HepG2 (cell line): ENCODE measurements around the gene AHCTF1. TPM values are rescaled to one million over a fixed set of nuclear protein-coding genes. Genes with fewer than 3 reads are reported as not detected.

ENCODE experiments used
- ATAC-seq: fragments of 200-7000 bp; cut with Tn5 transposase; 3 replicates; pipeline ENCODE4 v1.9.1; 2020; ENCODE audit warnings: mild to moderate bottlenecking, moderate library complexity
- BruUV-seq: library from RNA; stranded (reverse); fragments of 400-500 nt; replicated peaks from 2 replicates; lab custom pipeline; 2021; lab: Mats Ljungman, UMichigan
- CTCF ChIA-PET: fragments of 300-600 bp; formaldehyde crosslinking; extraction: SDS; loops from one replicate; lab custom pipeline; 2021; ENCODE audit warnings: low total read pairs, inconsistent platforms, low intra/inter-chr PET ratio; lab: Yijun Ruan, JAX
- POLR2A ChIA-PET: fragments of 350-600 bp; sonication (Branson Sonifier 250); formaldehyde crosslinking; loops from one replicate; lab custom pipeline; 2020; ENCODE audit warnings: antibody characterized with exemption, inconsistent platforms; lab: Yijun Ruan, JAX
- DNase-seq: peaks from one replicate; pipeline ENCODE4 v3.0.0-alpha.2; 2015; ENCODE audit warnings: low spot score
- FAIRE-seq: peaks from 3 replicates; lab custom pipeline; 2011; peaks lifted over from hg19 to GRCh38; lab: Jason Lieb, UNC
- H2AFZ ChIP-seq: one replicate; pipeline ENCODE4 v1.6.1; 2011; ENCODE audit warnings: low read length, inconsistent platforms
- H3K27ac ChIP-seq: fragments of 300-600 bp; 3 replicates; pipeline ENCODE4 v1.8.0; 2011; ENCODE audit warnings: mixed run types, mild to moderate bottlenecking, mixed read lengths, low read length, inconsistent platforms; ENCODE audit not compliant: insufficient read depth; ENCODE audit errors: extremely low read length
- H3K27me3 ChIP-seq, 2 experiments: fragments of 200-600 bp in 1 of 2; 2 replicates in 1 of 2; 3 replicates in 1 of 2; pipeline versions ENCODE4 v1.6.0 to v1.8.0; 2011; ENCODE audit warnings: low read length in 2 of 2, mild to moderate bottlenecking in 2 of 2, moderate library complexity in 2 of 2, inconsistent platforms in 1 of 2; ENCODE audit not compliant: insufficient read depth in 2 of 2, control insufficient read depth in 1 of 2
- H3K36me3 ChIP-seq, 2 experiments: fragments of 200-600 bp in 1 of 2; replicated peaks in 1 of 2; 2 replicates in 1 of 2; 3 replicates in 1 of 2; pipeline versions ENCODE4 v1.5.1 to v1.8.0; 2011; ENCODE audit warnings: low read length in 2 of 2, inconsistent platforms in 1 of 2; ENCODE audit not compliant: insufficient read depth in 2 of 2, control insufficient read depth in 1 of 2
- H3K4me1 ChIP-seq: 2 replicates; pipeline ENCODE4 v1.5.1; 2012; ENCODE audit warnings: low read length, inconsistent platforms; ENCODE audit not compliant: insufficient read depth
- H3K4me2 ChIP-seq: 2 replicates; pipeline ENCODE4 v1.6.0; 2011; ENCODE audit warnings: low read depth, low read length, inconsistent platforms
- H3K4me3 ChIP-seq, 3 experiments: fragments of 200-600 bp in 1 of 3; sonication (generic), shearing (Covaris generic) in 1 of 3; replicated peaks in 1 of 3; 2 replicates each; pipeline ENCODE4 v1.5.1; 2011 to 2016; ENCODE audit warnings: low read length in 3 of 3, inconsistent platforms in 2 of 3, low read depth in 2 of 3, mild to moderate bottlenecking in 2 of 3, control low read depth in 1 of 3, mixed read lengths in 1 of 3; ENCODE audit not compliant: insufficient read depth in 1 of 3
- H3K79me2 ChIP-seq: one replicate; pipeline ENCODE4 v1.6.1; 2011; ENCODE audit warnings: low read length, inconsistent platforms; ENCODE audit not compliant: insufficient read depth
- H3K9ac ChIP-seq: 2 replicates; pipeline ENCODE4 v1.6.0; 2011; ENCODE audit warnings: mild to moderate bottlenecking, low read depth, low read length, inconsistent platforms; ENCODE audit not compliant: insufficient read depth
- H3K9me3 ChIP-seq: 2 replicates; pipeline ENCODE4 v1.5.1; 2012; ENCODE audit warnings: mild to moderate bottlenecking, low read length
- H4K20me1 ChIP-seq: 2 replicates; pipeline ENCODE4 v1.6.0; 2011; ENCODE audit warnings: inconsistent platforms, mild to moderate bottlenecking, low read length, moderate library complexity; ENCODE audit not compliant: insufficient read depth
- BATF2 ChIP-seq: sonication (generic); formaldehyde crosslinking; IDR thresholded peaks from 2 replicates; pipeline ENCODE4 v1.8.0; 2022; ENCODE audit warnings: mild to moderate bottlenecking, missing genetic modification reagents, moderate library complexity
- DZIP1 ChIP-seq: sonication (generic); formaldehyde crosslinking; IDR thresholded peaks from 2 replicates; pipeline ENCODE4 v1.5.0; 2020; ENCODE audit warnings: mild to moderate bottlenecking, missing genetic modification reagents
- MBD4 ChIP-seq: IDR thresholded peaks from 2 replicates; pipeline ENCODE4 v1.6.1; 2012; ENCODE audit warnings: low read length, inconsistent platforms, borderline replicate concordance
- PAF1 ChIP-seq: IDR thresholded peaks from 2 replicates; pipeline ENCODE4 v1.6.1; 2016; ENCODE audit warnings: missing genetic modification reagents, missing compliant biosample characterization
- POLR2AphosphoS5 ChIP-seq: IDR thresholded peaks from 2 replicates; pipeline ENCODE4 v1.6.1; 2012; ENCODE audit warnings: low read depth, low read length
- RBM22 ChIP-seq: fragments of 200-400 bp; formaldehyde crosslinking; optimal IDR thresholded peaks from 2 replicates; pipeline ENCODE3; 2017; ENCODE audit warnings: mild to moderate bottlenecking, low read length, moderate library complexity
- ZNF292 ChIP-seq: sonication (generic); formaldehyde crosslinking; IDR thresholded peaks from 2 replicates; pipeline ENCODE4 v1.8.1; 2022; ENCODE audit warnings: mild to moderate bottlenecking, low read depth, missing genetic modification reagents, borderline replicate concordance
- WGBS: methylation state at CpG from one replicate; pipeline ENCODE4 v1.1.6; 2017; ENCODE audit warnings: low lambda C conversion rate; 5-methylcytosine and 5-hydroxymethylcytosine counted together
- in situ Hi-C: cut with HindIII; loops from 2 replicates; pipeline ENCODE4 v1.10.0; 2017; ENCODE audit warnings: low pct_unique_long_range_greater_than_20kb; ENCODE audit not compliant: extremely low pct_ligation_motif_present
- intact Hi-C: fragments of 100-400 bp; cut with micrococcal nuclease; formaldehyde crosslinking; loops from one replicate; pipeline ENCODE4 v1.10.0; 2022; ENCODE audit not compliant: unreplicated experiment
- polyA plus RNA-seq, 8 experiments: library from polyadenylated mRNA; depleted of rRNA in 3 of 8; stranded (reverse) in 7 of 8; unstranded in 1 of 8; fragments of >200 nt; fragmentation: Illumina TruSeq in 4 of 8; extraction: Trizol in 4 of 8; gene quantifications; 2 replicates each; pipeline versions ENCODE4 v1.2.1 to v1.2.3, GENCODE V29; 2011 to 2016; ENCODE audit warnings: low read depth in 4 of 8, missing spikeins in 1 of 8, mixed read lengths in 1 of 8; ENCODE audit not compliant: insufficient read depth in 1 of 8
- total RNA-seq, 5 experiments: library from RNA; depleted of rRNA; stranded (reverse); fragments of >200 nt; fragmentation: Illumina TruSeq; extraction: Trizol; gene quantifications; 2 replicates each; pipeline ENCODE4 v1.2.3, GENCODE V29; 2016; ENCODE audit warnings: low read depth in 1 of 5

AHCTF1 gene
- total and polyA plus RNA-seq, 2 of the 13 experiments (the other 11 are each of a cell fraction or from before 2014, with no cell fraction given), result 16.6 to 45.9 TPM

- no peak for FAIRE-seq
- H3K27ac ChIP-seq, result no peak overlapping the region
- WGBS, result 91% methylated on average over 9 of the region's 9 CpGs
- no peaks in the 10 kb centered on the region for H3K79me2 ChIP-seq
- H3K9ac ChIP-seq, result no peak overlapping the region
- peaks cover 1% of the 10 kb centered on the region in 2 experiments; a peak in 2 of 5 replicates for H3K36me3 ChIP-seq
- no peak overlapping the region for H3K4me3 ChIP-seq
- intact Hi-C loops, result no loop called here
- no peaks in the 10 kb centered on the region; a peak in 1 of 5 replicates for H3K27me3 ChIP-seq
- no peak overlapping the region for H2AFZ ChIP-seq
- ChIA-PET CTCF (no interaction called here), POLR2A (no interaction called here)
- peak; percentile 54 for ATAC-seq
- TF ChIP-seq ZNF292 (CRISPR knock-in tag) (no peak), MBD4 (0 out of 2 replicates have a peak, but pooled peaks have one; percentile 23), RBM22 (peak; percentile 59), POLR2AphosphoS5 (peak; percentile 13; the same call in 1 of the 2 replicates), DZIP1 (CRISPR knock-in tag) (no peak), BATF2 (CRISPR knock-in tag) (no peak), PAF1 (CRISPR knock-in tag) (peak; percentile 63; the same call in 1 of the 2 replicates)
- in situ Hi-C loops, result no loop called here
- H3K4me2 ChIP-seq, result no peak overlapping the region
- DNase-seq, result no peak
- H4K20me1 ChIP-seq, result no peaks in the 10 kb centered on the region
- TSS peak; percentile 42 for BruUV-seq
- H3K4me1 ChIP-seq, result no peaks in the 10 kb centered on the region
- H3K9me3 ChIP-seq, result no peaks in the 10 kb centered on the region
Measured at GRCh38 chr1:246837418-246838117, 94.2 kb downstream of the AHCTF1 start.
